HG03558 (cell line): ENCODE results near the gene CARD18.
"Not testable (repeated sequence)": the region's sequence is repeated elsewhere in the genome, so short reads cannot be mapped to it uniquely, and the experiment has no call there.

Experiments
- ATAC-seq: cut with Tn5 transposase; IDR thresholded peaks from one replicate; pipeline ENCODE4 v1.9.1; 2021; ENCODE audit warnings: moderate number of reproducible peaks; ENCODE audit not compliant: unreplicated experiment; ENCODE audit errors: extremely low read depth

CARD18 gene

DNA sequence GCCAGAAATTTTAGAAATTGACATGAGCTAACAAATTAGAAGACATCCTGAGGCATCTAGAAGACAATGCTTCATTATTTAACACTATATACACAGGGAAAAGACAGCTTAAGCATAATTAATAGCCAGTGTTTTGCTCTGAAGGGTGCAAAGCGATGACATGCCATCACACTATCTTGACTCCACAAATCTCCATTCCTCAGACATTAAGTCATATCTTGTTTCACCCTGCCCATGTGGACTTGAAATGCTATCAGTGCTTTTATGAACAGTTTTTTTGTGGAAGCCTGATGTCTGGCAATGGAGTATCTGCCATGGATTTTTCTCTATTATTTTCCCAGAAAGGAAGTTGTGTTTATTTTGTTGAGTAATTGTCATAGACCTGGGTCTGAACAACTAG is 2.3 kb downstream of the CARD18 start:
- no peak for ATAC-seq

DNA sequence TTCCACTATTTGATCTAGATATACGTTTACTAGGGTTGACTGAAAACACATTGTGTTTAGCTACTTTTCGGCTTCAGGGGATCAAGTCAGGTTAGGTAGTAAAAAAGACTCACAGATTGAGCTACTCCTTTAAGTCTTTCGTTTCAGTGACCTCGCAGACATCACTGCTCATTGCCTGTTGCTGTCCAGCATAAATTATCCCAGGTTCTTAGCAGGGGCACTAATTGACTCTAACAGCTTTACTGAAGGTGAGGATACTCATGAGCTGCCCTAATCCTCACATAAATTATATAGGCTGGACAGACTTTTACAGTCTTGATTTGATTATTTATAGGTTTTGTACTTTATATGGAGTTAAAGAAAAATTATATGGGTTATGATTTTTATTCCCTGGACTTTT is 3.7 kb downstream of the CARD18 start:
- ATAC-seq: no peak

DNA sequence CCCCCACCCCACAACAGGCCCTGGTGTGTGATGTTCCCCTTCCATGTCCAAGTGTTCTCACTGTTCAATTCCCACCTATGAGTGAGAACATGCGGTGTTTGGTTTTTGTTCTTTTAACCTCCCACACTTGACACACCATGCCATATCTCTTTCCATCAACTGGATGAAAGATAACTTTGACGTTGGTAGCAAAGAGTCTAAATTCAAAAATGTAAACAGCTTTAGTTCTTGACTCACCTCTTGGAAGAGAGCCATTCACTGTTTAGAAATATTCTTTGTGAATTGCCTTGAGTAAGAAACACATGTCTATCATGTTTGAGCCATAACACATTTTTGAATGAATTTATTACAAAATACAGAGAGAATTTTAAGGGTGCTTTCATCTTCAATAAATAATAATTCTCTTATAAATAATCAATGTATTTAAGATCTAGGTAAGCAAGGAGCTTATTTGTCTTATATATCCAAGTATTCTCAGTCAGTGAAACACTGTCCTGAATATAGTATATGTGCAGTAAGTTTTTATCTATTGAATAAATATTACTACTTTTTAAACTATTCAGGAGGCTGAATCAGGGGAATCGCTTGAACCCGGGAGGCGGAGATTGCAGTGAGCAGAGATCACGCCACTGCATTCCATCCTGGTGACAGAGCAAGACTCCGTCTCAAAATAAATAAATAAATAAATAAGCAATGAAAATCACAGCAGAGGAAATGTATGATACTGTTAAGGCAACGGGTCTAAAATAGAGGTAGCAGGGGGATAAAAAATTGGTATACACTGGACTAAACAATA is 6.7 kb downstream of the CARD18 start:
- no peak for ATAC-seq

DNA sequence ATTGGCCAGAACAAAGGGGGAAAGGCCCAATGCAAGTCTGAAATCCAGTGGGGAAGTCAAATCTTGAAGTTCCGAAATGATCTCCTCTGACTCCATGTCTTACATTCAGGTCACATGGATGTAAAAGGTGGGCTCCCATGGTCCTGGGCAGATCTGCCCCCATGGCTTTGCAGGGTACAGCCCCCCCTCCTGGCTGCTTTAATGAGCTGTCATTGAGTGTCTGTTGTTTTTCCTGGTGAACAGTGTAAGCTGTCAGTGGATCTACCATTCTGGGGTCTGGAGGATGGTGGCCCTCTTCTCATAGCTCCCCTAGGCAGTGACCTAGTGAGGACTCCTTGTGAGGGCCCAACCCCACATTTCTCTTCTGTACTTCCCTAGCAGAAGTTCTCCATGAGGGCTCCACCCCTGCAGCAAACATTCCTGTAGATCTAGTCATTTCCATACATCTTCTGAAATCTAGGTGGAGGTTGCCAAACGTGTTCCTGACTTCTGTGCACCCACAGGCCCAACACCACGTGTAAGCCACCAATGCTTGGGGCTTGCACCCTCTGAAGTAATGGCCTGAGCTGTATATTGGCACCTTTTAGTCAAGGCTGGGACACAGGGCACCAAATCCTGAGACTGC is 9.3 kb downstream of the CARD18 start:
- ATAC-seq: no peak

DNA sequence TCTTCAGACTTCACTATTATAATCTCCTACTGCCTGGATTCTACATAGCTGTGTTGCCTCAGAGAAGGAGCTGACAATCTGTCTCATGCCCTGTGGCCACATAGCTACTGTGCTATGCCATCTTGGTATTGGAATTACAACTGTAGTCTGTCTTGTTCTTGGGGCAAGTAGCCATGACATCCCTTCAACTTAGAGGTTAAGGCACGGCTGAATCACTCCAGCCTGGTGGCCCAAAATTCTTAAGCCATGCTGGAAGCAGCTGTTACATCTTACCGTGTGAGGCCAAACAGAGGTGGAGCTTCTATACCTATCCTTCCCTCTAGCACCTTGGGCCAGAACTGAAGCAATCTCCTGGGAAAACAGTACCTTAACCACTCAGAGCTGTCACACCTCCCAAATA is 14.8 kb downstream of the CARD18 start:
- ATAC-seq: no peak

DNA sequence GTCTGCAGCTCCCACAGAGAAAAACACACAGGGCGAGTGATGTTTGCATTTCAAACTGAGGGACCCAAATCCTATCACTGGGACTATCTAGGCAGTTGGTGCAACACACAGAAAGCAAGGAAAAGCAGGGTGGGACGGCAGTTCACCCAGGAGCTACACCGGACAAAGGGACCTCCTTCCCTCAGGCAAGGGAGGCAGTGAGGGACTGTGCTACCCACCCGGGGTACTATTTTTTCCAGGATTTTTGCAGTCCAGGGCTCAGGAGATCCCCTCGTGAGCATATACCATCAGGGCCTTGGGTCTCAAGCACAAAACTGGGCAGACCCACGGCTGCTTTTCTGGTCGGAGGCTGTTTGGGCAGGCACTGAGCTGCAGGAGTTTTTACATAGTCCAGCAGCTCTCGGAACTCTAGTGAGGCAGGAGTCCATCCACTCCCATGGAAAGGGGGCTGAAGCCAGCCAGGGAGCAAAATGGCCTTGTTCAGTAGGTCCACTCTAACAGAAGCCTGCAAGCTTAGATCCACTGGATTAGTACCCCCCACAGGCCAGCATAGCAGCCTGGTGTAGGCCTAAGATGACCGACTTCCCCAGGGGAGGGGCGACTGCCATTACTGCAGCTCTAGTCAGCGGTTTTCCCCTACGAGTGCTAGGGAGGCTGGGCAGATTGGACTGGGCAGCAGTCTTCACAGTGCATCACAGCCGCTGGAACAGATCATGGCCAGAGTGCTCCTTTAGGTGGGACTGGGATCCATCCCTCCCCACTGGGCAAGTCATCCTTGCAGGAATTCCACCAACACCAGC is 28.2 kb downstream of the CARD18 start:
- no peak for ATAC-seq

DNA sequence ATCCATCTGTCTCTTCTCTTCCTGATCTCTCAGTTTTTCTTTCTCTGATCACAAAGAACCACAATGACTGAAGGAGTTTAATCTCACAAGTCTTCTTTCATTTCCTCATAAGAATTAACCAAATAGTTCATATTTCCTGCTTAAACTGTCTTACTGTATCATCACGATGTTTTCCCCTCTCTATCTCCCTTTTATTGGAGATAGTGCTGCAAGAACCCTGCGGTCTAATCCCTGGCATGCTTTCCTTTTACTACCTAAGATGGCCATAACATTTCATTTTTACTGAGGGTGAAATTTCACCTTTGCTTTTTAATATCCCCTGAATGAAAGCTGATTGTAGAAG is 28.9 kb downstream of the CARD18 start:
- no peak for ATAC-seq

DNA sequence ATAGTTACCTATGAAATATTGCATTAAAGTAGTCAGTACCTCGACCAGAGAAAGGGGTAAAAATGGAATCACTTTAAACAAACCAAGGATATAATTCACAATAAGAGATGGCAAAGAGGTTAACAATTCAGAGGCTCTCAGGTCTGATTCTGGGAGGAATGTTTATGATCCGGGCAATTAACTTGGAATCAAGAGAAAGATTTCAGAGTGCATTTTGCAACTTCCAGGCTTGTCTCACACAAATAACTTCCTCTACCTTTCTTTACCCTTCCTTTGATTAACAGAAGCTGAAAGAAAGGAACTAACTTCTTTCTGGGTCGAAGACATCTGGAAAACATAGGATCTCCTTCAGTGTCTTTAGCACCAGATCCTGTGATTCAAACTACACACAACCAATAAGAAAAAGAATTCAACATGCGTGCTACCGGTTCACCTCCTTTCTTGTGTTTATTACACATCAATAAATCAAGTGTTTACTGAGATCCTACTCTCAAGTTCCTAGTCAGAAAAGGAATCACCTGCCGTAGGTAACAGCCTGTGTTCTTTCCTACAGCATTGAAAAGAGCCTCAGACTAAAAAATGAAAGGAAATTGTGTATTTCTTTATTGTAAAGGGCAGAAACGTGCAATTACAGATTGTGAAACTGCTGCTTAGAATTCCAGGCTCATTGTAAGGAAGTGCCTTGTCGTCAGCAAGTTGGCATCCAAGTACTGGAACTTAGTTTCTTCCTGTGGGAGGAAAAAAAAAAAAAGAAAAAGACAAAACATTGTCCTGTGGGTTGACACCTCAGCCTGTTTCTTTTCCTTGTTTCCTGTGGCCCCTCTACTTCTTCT is 29.5 kb downstream of the CARD18 start:
- no peak for ATAC-seq

DNA sequence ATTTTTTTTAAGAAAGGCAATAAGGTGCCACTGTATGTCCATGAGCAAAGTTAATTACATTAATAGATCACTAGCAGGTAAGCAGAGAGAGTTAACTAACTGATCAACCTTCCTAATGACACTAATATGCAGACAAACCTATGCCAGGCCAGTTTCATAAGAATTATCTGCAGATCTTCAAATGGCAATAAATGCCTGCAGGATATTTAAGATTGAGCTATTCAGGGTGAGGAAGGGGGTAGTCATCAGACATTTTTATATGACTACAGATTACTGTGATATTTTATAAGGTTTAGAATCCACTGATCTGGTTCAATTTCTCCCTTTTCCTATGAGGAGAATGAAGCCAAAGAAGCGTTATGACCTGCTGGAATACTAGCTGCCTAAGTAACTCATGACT is 30.2 kb downstream of the CARD18 start:
- ATAC-seq: no peak

DNA sequence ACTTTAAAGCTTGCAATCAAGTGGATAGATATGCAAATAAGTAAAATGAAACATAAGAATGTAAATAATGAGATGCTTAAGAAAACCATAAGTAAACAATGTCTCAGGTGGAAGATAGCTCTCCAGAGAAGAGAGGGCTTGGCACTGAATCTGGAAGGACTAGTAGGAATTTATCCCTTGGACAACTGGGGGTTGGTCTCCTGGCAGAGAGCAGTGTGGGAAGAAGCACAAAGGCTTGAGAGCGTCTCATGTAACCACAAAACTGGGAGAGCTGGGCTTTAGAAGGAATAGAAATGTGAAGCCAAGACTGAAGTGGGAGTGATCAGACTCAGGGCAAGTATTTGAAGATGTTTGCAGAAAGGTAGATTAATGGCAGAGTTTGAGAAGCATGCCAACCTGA is 31.3 kb downstream of the CARD18 start:
- no peak for ATAC-seq

DNA sequence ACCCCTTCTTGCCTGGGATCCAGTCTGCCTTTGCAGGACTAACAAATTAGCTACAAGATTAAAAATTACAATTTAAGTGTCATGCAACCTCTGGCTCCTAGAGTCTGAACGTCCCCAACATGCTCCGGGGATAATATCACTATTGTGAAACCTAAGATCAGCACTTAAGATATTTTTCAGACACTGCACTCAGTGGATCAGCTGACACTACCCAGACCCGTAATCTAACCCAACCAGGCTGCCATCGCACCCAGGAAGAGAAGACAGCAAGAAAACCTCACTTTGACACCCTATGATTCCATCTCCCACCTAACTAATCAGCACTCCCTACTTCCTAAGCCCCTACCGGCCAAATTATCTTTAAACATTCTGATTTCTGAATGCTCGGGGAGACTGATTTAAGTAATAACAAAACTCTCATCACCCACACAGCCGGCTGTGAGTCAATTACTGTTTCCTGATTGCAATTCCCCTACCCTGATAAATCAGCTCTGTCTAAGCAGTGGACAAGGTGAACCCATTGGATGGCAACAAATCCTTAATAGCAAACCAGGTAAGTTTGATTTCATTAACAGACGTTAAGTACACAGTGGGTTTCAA is 32.2 kb downstream of the CARD18 start:
- not testable (repeated sequence) for ATAC-seq

DNA sequence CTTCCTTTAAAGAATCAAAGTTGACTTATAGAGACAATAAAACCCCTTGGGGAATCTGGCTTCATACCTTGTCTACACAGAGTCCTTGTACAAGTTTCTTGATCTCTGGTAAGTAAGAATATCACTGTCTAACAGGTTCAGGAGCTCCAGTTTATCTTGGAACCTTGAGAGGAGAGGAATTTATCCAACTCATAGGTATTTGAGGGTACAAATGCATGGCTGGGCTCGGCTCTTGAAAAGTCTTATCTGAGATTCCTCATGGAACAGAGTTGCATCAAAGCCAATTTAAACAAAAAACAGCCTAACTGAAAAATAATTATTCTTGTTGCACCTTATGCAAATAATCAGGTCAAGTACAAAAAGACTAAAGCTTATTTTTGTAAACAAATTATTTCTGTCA is 33.4 kb downstream of the CARD18 start:
- no peak for ATAC-seq

DNA sequence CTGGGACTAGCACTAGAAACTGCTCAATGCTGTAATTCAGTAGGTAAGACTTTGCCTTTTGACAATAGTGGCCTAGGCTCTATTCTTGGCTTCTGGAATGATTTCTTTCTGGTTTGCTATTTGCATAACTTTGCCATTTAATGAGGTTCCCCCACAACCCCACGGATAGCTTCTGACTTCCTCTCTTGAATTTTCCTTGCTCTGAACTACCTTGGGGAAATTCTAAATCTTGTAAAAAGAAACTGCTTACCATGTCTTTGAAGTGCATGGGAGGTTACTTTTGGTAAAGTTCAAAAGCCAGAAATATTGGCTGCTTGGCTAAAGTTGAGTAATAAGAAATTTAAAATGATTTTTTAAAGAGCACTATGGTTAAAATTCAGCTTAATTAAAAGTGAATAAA is 35.3 kb downstream of the CARD18 start:
- ATAC-seq: no peak

DNA sequence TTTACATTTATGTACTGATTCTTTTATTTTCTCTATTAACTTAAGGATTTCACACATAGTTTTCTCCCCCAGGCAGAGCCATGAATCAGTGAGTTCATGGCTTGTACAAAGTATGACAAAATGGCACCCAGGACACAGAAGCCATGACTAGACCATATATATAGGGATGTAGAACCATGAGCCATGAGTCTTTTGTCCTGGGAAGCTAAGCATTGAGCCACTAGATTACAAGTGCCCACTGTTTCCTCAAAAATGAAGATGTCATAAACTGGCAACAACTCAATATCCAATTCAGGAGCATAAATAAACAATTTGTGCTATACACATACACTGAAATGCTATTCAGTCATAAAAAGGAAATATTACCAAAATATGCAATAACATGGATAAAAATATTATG is 36.2 kb downstream of the CARD18 start:
- no peak for ATAC-seq

DNA sequence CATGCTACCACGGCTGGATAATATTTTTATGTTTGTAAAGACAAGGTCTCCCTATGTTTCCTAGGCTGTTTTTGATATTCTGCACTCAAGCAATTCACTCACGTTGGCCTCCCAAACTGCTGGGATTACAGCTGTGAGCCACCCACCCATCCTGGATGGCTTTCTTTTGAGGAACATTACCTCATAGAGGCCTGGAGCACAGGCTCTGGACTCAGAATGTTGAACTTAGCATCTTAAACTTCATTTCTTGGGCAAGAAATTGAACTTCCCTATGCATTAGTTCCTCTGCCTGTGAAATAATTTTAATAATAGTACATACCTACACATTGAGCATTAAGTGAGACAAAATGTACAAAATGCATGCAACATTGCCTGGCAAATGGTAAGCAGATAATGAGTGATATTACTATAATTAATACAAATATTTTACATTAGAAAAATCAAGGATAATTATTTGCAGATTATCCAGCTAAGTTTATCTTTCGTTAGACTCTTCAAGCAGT is 37.4 kb downstream of the CARD18 start:
- ATAC-seq: not testable (repeated sequence)

DNA sequence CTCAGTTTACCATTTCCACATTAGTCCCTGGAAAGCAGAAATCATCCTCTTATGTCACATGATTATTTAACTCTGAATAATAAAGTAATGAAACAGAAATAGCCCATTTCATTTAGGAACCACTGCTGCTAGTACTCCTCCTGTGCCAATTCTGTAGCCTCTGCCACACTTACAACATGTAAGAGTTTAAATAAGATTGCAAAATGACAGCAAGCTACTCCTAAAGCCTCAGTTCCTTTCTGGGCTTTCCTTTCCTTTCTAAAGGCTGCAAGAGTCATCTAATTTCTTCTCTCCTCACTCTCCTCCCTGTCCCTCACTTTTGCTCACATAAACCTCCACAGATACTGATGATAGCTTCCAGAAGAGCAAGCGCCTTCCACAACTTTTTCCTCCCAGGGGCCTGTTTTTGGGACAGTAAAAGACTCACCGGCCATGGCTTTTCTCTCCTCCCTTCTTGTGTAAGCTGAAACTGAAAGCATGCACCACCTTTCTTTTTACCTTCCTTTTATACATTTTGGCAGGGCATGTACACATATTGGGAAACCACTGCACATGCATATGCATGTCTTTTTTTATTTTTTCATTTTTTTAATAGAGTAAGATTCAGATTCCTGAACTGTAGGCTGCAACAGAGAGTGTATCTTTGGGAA is 38.5 kb downstream of the CARD18 start:
- ATAC-seq: no peak

DNA sequence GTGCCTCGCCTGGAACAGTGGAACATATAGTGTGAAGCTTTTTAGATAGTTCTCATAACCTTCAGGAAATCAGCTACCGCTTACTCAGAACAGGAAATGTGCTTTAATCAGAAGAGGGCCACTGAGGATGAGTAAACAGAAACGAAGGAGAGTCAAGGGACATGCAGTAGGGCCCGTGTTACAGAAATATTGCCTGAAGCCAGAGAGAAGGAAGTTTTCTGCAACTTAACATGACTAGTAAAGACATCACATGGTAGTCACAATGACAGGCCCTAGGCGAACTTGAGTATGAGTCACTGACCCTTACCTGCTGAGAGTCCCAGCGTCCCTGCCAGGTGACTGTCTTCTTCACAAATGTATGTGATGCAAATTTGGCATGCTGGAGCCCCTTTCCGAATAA is 39.4 kb downstream of the CARD18 start:
- no peak for ATAC-seq

DNA sequence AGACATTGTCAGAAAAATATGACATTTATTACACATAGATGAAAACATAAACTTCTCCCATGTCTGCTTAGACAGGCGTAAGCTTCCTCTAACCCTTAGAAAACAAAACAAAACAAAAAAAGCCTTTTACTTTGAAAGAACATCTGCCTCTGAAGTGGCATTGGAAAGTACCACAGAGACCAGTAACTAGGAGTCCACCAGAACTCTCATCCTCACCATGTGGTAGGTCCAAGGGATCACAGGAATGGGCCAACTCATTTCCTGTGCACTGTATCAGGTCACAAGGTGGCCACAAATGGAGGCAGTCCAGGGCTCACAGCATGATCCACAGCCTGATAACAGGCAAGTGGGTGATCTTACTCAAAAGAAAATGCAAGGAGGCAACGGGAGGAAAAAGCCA is 40.0 kb downstream of the CARD18 start:
- not testable (repeated sequence) for ATAC-seq
